GM12801 (cell line): ENCODE data around the gene NGEF.

ENCODE experiments used
- TF ChIP-seq, protein P1 (sequence below): IDR thresholded peaks from one replicate; pipeline ENCODE4 v1.5.1; 2011; ENCODE audit warnings: control low read depth; ENCODE audit not compliant: insufficient read length; ENCODE audit errors: extremely low read depth

NGEF gene

DNA sequence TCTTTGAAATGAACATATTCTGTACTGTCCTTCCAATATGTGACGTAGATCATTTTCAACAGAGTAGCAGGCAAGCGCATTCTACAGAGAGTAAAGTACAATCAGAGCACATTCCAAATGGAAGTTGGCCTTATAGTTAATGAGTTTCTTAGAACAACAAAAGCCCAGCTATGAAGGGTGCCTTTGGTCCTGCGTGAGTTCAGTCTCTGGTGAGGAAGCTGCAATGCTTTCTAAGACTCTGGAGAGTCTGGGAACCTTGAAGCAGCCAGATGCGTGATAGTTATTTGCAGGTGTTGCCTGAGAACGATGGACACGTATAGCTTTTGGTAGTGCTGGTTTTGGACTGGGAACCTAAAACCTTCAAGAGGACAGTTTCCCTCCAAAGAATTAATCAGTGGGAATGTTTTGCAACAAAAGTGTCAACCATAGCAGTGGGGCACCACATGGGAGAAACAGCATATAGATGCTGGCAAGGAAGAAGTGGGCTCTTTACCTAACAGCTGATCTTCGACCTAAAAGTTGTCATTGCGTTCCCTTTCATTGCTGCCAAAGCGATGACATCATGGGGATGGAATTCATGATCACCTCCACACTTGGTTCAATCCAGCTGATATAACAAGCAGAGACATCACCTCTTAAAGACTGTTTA is 152.3 kb downstream of the NGEF start:
- TF ChIP-seq, protein P1, sequence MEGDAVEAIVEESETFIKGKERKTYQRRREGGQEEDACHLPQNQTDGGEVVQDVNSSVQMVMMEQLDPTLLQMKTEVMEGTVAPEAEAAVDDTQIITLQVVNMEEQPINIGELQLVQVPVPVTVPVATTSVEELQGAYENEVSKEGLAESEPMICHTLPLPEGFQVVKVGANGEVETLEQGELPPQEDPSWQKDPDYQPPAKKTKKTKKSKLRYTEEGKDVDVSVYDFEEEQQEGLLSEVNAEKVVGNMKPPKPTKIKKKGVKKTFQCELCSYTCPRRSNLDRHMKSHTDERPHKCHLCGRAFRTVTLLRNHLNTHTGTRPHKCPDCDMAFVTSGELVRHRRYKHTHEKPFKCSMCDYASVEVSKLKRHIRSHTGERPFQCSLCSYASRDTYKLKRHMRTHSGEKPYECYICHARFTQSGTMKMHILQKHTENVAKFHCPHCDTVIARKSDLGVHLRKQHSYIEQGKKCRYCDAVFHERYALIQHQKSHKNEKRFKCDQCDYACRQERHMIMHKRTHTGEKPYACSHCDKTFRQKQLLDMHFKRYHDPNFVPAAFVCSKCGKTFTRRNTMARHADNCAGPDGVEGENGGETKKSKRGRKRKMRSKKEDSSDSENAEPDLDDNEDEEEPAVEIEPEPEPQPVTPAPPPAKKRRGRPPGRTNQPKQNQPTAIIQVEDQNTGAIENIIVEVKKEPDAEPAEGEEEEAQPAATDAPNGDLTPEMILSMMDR = no peak

DNA sequence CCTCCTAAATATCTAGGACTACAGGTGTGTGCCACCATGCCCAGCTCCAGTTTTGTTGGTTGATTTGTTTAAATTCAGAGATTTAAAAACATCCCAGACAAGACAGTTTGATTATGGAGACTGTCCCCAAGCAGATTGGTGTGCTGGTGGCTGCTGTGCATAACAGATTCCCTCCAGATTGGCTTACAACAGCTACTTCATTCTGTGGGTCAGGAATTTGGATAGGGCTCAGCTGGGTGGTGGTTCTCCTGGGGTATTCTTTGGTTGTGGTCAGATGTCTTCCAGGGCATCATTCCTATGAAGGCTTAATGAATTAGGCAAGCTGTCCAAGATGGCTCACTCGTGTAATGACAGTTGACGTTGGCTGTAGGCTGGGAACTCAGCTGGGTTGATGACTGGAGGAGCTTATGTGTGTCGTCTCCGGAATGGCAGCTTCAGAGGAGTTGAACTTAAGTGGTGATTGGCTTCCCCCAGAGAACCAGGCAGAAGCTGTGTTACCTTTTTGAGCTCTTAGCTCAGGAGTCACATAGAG is 153.6 kb downstream of the NGEF start:
- TF ChIP-seq, protein P1 = no peak

DNA sequence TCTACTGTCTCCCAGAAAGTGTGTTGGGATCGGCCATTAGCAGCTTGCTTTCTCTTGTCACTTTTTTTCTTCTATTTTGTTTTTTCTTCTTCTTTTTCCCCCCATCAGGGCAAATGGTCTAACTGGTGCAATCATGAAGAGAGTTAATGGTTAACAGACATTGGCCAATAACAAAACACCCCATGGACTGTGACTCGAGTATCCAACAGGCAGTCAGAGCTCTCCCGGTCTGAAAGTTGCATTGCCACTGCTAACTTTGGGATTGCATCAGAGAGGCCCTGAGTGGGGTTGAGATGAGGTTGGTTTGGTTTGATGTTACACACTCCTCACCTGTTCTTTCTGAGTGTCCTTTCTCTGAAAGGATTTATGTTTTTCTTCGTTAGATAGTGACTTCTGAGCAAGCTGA is 155.9 kb downstream of the NGEF start:
- TF ChIP-seq, protein P1 = no peak

DNA sequence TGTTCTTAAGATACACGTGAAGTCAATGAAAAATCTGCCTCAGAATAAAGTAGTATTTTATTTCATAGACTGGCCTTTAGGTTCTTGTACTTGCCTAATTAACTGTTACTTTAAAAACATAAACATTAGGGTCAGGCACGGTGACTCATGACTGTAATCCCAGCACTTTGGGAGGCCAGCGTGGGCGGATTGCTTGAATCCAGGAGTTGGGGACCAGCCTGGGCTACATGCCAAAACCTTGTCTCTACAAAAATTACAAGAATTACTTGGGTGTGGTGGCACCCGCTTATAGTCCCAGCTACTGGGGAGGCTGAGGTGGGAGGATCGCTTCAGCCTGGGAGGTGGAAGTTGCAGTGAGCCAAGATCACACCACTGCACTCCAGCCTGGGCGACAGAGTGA is 159.0 kb downstream of the NGEF start:
- TF ChIP-seq, protein P1 = no peak

DNA sequence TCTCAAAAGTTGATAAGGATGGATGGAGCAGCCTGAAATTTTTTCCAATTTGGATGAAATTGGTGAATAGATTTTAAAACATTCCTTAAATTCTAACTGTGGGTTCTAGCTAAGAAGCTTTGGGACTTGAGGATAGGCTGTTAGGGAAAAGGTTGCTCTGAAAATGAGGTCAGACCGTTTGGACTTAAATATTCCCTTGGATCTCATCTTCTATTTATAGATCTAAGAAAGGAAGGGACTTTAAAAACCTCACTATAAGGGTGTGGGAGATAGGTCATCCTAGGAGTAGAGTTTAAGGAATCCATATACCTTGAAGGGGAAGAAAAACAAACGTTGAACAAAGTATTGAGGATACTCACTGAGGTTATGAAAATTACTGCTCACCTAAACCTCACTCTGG is 160.4 kb downstream of the NGEF start:
- TF ChIP-seq, protein P1 = no peak

DNA sequence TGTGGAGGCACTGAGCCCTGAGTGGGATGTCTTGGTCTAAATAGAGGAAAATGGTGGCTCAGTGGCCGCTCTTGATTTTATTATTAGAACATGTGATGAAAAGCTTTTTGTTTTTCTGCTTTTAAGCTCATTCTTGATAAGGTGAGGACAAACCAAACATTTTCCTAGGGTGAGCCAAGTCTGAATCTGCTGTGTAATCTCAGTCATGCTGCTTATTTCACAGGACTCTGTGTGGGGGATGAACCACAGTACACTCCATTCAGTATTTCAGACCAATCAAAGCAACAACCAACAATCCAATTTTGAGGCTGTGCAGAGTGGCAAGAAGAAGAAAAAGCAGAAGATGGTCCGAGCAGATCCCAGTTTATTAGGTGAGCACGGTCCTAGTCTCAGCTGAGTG is 163.0 kb downstream of the NGEF start:
- TF ChIP-seq, protein P1 = no peak

DNA sequence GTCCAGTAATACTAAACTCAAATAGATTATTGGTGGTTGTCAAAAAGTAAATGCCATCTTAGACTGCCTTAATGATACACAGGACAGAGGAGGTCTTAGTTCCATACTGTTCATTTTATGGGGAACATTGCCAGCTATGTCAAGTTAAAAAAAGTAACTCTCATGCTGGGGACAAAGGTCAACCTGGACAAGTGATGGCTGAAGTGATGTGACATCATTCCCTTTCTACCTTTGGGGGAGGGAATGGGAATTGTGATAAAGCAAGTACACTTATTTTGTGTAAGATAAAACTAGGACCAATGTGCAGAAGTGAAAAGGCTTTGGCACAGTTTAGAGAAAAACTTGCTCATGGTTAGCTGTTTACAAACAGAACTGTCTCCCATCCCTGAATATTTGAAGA is 167.0 kb downstream of the NGEF start:
- TF ChIP-seq, protein P1 = no peak

DNA sequence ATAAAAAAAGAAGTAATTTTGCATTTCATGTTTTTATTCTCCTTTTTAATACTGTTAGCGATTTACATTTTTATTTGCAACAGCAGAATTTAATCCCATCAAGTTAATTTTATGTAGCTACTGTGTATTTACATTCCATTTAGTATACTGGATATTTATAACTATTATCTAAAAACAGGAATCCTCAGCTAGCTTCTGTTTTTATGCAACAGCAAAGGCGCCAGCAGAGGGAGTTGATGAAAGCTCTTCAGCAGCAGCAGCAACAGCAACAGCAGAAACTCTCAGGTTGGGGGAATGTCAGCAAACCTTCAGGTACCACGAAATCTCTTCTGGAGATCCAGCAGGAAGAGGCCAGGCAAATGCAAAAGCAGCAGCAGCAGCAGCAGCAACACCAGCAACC is 169.2 kb downstream of the NGEF start:
- TF ChIP-seq, protein P1 = no peak
